ENCODE data around the gene GYS2. TPM values are rescaled to one million over a fixed set of nuclear protein-coding genes. Genes with fewer than 3 reads are reported as not detected.

GYS2 gene
- total RNA-seq, 1 experiment from 2014 or later, result 0.47 TPM

GRCh38 chr12:21526721-21527345 lies 77.8 kb downstream of the GYS2 start:
- Mint-ChIP-seq H3K36me3 (ENCODE audit: insufficient read depth, unreplicated experiment) (peaks cover 31% of the 10 kb centered on the region), H3K27me3 (ENCODE audit: insufficient read depth, unreplicated experiment) (no peaks in the 10 kb centered on the region), H3K9me3 (ENCODE audit: unreplicated experiment) (peaks cover 22% of the 10 kb centered on the region), H3K4me3 (ENCODE audit: unreplicated experiment) (peak overlapping the region; percentile 82), H3K4me1 (ENCODE audit: insufficient read depth, unreplicated experiment) (peaks cover 26% of the 10 kb centered on the region), H3K27ac (ENCODE audit: low read depth, unreplicated experiment) (peak overlapping the region; percentile 65)
- ChIA-PET CTCF (interaction anchor here (0.7 to 1.3 kb wide), 5 partner anchors 21 to 91 kb away, joined by 3 to 4 read pairs (median 3); no protein-coding TSS in a partner anchor), POLR2A (interaction anchor here (0.5 to 3.6 kb wide), 12 partner anchors 8 to 131 kb away, joined by 3 to 30 read pairs (median 5); partner anchors contain the start of genes GOLT1B, LDHB, PYROXD1 and RECQL)
- no TSS peak for BruUV-seq (replicated peaks)
- TF ChIP-seq CTCF (IDR thresholded peaks at IDR 0.05; ENCODE audit: unreplicated experiment), result no peak
- peak; percentile 17 for DNase-seq (ENCODE audit: unreplicated experiment)
- intact Hi-C loops (cut with micrococcal nuclease), result loop anchor here (2.0 to 5.0 kb wide), 2 partner anchors 26 to 130 kb away; partner anchors contain the start of genes GOLT1B, LDHB and RECQL

GRCh38 chr12:21526053-21526452 lies 78.6 kb downstream of the GYS2 start, which contains the start of gene SPX:
Gene SPX (plus strand): TSS chr12:21526296. CDS start chr12:21526473, 177 bp downstream.
- peaks cover 26% of the 10 kb centered on the region for H3K4me1 Mint-ChIP-seq (ENCODE audit: insufficient read depth, unreplicated experiment)
- ChIA-PET CTCF (interaction anchor here (1.3 kb wide), 1 partner anchor 20 kb away, joined by 4 read pairs; no protein-coding TSS in a partner anchor), POLR2A (interaction anchor here (0.5 to 3.6 kb wide), 10 partner anchors 10 to 131 kb away, joined by 3 to 30 read pairs (median 4); partner anchors contain the start of genes GOLT1B, LDHB, PYROXD1 and RECQL)
- no peaks in the 10 kb centered on the region for H3K27me3 Mint-ChIP-seq (ENCODE audit: insufficient read depth, unreplicated experiment)
- H3K4me3 Mint-ChIP-seq (ENCODE audit: unreplicated experiment), result peak within 1 kb of the TSS; percentile 82
- H3K27ac Mint-ChIP-seq (ENCODE audit: low read depth, unreplicated experiment), result peak within 1 kb of the TSS; percentile 65
- H3K9me3 Mint-ChIP-seq (ENCODE audit: unreplicated experiment), result peaks cover 22% of the 10 kb centered on the region
- DNase-seq (ENCODE audit: unreplicated experiment), result peak; percentile 68
- H3K36me3 Mint-ChIP-seq (ENCODE audit: insufficient read depth, unreplicated experiment), result peaks cover 31% of the 10 kb centered on the region
- no peak for TF ChIP-seq CTCF (IDR thresholded peaks at IDR 0.05; ENCODE audit: unreplicated experiment)
- intact Hi-C loops (cut with micrococcal nuclease), result loop anchor here (2.0 to 5.0 kb wide), 2 partner anchors 25 to 131 kb away; partner anchors contain the start of genes GOLT1B, LDHB and RECQL
- no TSS peak for BruUV-seq (replicated peaks)

GRCh38 chr12:21523148-21523547 lies 81.5 kb downstream of the GYS2 start:
- DNase-seq (ENCODE audit: unreplicated experiment), result no peak
- intact Hi-C loops (cut with micrococcal nuclease), result no loop called here
- TF ChIP-seq CTCF (IDR thresholded peaks at IDR 0.05; ENCODE audit: unreplicated experiment), result no peak
- Mint-ChIP-seq H3K4me3 (ENCODE audit: unreplicated experiment) (no peak overlapping the region), H3K27me3 (ENCODE audit: insufficient read depth, unreplicated experiment) (no peaks in the 10 kb centered on the region), H3K4me1 (ENCODE audit: insufficient read depth, unreplicated experiment) (peaks cover 17% of the 10 kb centered on the region), H3K36me3 (ENCODE audit: insufficient read depth, unreplicated experiment) (peaks cover 11% of the 10 kb centered on the region), H3K9me3 (ENCODE audit: unreplicated experiment) (peaks cover 22% of the 10 kb centered on the region), H3K27ac (ENCODE audit: low read depth, unreplicated experiment) (no peak overlapping the region)
- CTCF ChIA-PET, result no interaction called here
- BruUV-seq (replicated peaks), result no TSS peak
- POLR2A ChIA-PET, result interaction anchor here (0.6 kb wide), 1 partner anchor 13 kb away, joined by 4 read pairs; no protein-coding TSS in a partner anchor

- BruUV-seq (replicated peaks), result no TSS peak
- no peak for TF ChIP-seq CTCF (IDR thresholded peaks at IDR 0.05; ENCODE audit: unreplicated experiment)
- DNase-seq (ENCODE audit: unreplicated experiment), result no peak
- CTCF ChIA-PET, result interaction anchor here (1.5 kb wide), 1 partner anchor 159 kb away, joined by 5 read pairs; no protein-coding TSS in a partner anchor
- peak overlapping the region; percentile 62 for H3K27ac Mint-ChIP-seq (ENCODE audit: low read depth, unreplicated experiment)
- peaks cover 22% of the 10 kb centered on the region for H3K9me3 Mint-ChIP-seq (ENCODE audit: unreplicated experiment)
- no peak overlapping the region for H3K4me3 Mint-ChIP-seq (ENCODE audit: unreplicated experiment)
- peaks cover 22% of the 10 kb centered on the region for H3K36me3 Mint-ChIP-seq (ENCODE audit: insufficient read depth, unreplicated experiment)
- POLR2A ChIA-PET, result interaction anchor here (0.7 to 4.1 kb wide), 2 partner anchors 11 to 20 kb away, joined by 4 to 23 read pairs; partner anchors contain the start of genes GOLT1B and RECQL
- H3K4me1 Mint-ChIP-seq (ENCODE audit: insufficient read depth, unreplicated experiment), result peaks cover 10% of the 10 kb centered on the region
- no peaks in the 10 kb centered on the region for H3K27me3 Mint-ChIP-seq (ENCODE audit: insufficient read depth, unreplicated experiment)
- intact Hi-C loops (cut with micrococcal nuclease), result no loop called here
These were observed 83.1 kb downstream of the GYS2 start for GRCh38 chr12:21521541-21521940.

Data from MCF 10A (cell line).